GM23338 (cell line): ENCODE measurements around the gene SRM. TPM values are rescaled to one million over a fixed set of nuclear protein-coding genes. Genes with fewer than 3 reads are reported as not detected.

Experiments used
- ATAC-seq: fragments of 200-7000 bp; cut with Tn5 transposase; 3 replicates; pipeline ENCODE4 v1.9.1; 2020
- DNase-seq: peaks from one replicate; pipeline ENCODE4 v3.0.0-alpha.2; 2015; ENCODE audit warnings: low spot score
- H2AFZ ChIP-seq: fragments of 200-600 bp; sonication (generic); 2 replicates; pipeline ENCODE4 v1.8.0; 2016; ENCODE audit warnings: antibody characterized with exemption, mild to moderate bottlenecking, moderate library complexity
- H3F3A ChIP-seq: fragments of 200-600 bp; sonication (generic); replicated peaks from 2 replicates; pipeline ENCODE4 v1.8.0; 2017; ENCODE audit warnings: antibody characterized with exemption, mixed run types, low read depth
- H3K27ac ChIP-seq: fragments of 200-600 bp; sonication (generic); 2 replicates; pipeline ENCODE4 v1.6.1; 2016; ENCODE audit warnings: low read depth
- H3K27me3 ChIP-seq: fragments of 200-600 bp; sonication (generic); 2 replicates; pipeline ENCODE4 v1.8.0; 2016; ENCODE audit warnings: mild to moderate bottlenecking, mixed run types, moderate library complexity; ENCODE audit not compliant: insufficient read depth
- H3K36me3 ChIP-seq: fragments of 200-600 bp; sonication (generic); 2 replicates; pipeline ENCODE4 v1.8.0; 2016; ENCODE audit warnings: mild to moderate bottlenecking; ENCODE audit not compliant: insufficient read depth
- H3K4me1 ChIP-seq: fragments of 200-600 bp; sonication (generic); 2 replicates; pipeline ENCODE4 v1.8.0; 2016; ENCODE audit warnings: mild to moderate bottlenecking, moderate library complexity; ENCODE audit not compliant: insufficient read depth
- H3K4me2 ChIP-seq: fragments of 200-600 bp; sonication (generic); 2 replicates; pipeline ENCODE4 v1.7.1; 2017; ENCODE audit warnings: mixed run types
- H3K4me3 ChIP-seq: fragments of 200-600 bp; sonication (generic); 2 replicates; pipeline ENCODE4 v1.6.1; 2016; ENCODE audit warnings: mixed run types
- H3K79me2 ChIP-seq: fragments of 200-600 bp; sonication (generic); replicated peaks from 2 replicates; pipeline ENCODE4 v1.8.0; 2017; ENCODE audit warnings: mild to moderate bottlenecking; ENCODE audit not compliant: insufficient read depth
- H3K9me2 ChIP-seq: fragments of 200-600 bp; sonication (generic); 2 replicates; pipeline ENCODE4 v1.8.0; 2017; ENCODE audit not compliant: insufficient read depth
- H4K20me1 ChIP-seq: fragments of 200-600 bp; sonication (generic); replicated peaks from 2 replicates; pipeline ENCODE4 v1.8.0; 2017; ENCODE audit warnings: mild to moderate bottlenecking; ENCODE audit not compliant: insufficient read depth
- H3K27ac Mint-ChIP-seq: 2 replicates; pipeline ENCODE4 v1.8.0; 2020; ENCODE audit warnings: inconsistent platforms, mild to moderate bottlenecking, moderate library complexity, mixed read lengths
- H3K27me3 Mint-ChIP-seq: 3 replicates; pipeline ENCODE4 v1.8.0; 2022; ENCODE audit warnings: low read depth, mild to moderate bottlenecking, moderate library complexity, mixed read lengths, inconsistent platforms; ENCODE audit not compliant: insufficient read depth, poor library complexity
- H3K36me3 Mint-ChIP-seq: 3 replicates; pipeline ENCODE4 v1.8.0; 2021; ENCODE audit warnings: low read depth, mild to moderate bottlenecking, inconsistent platforms, moderate library complexity, mixed read lengths
- H3K4me1 Mint-ChIP-seq: 3 replicates; pipeline ENCODE4 v1.8.0; 2020; ENCODE audit warnings: mild to moderate bottlenecking, inconsistent platforms, mixed read lengths
- H3K4me3 Mint-ChIP-seq: 3 replicates; pipeline ENCODE4 v1.8.0; 2021; ENCODE audit warnings: moderate library complexity, mild to moderate bottlenecking, inconsistent platforms, mixed read lengths
- H3K9me3 Mint-ChIP-seq: 3 replicates; pipeline ENCODE4 v1.8.0; 2020; ENCODE audit warnings: moderate library complexity, mild to moderate bottlenecking, inconsistent platforms, mixed read lengths
- JUNB ChIP-seq: IDR thresholded peaks from one replicate; pipeline ENCODE4 v1.6.1; 2016; ENCODE audit warnings: antibody characterized with exemption; ENCODE audit not compliant: unreplicated experiment
- NANOG ChIP-seq: IDR thresholded peaks from 2 replicates; pipeline ENCODE4 v1.6.1; 2016; ENCODE audit warnings: antibody characterized with exemption, borderline replicate concordance
- REST ChIP-seq: IDR thresholded peaks from one replicate; pipeline ENCODE4 v1.6.1; 2018; ENCODE audit warnings: antibody characterized with exemption; ENCODE audit not compliant: unreplicated experiment
- ZNF114 ChIP-seq: fragments of 250-450 bp; sonication (Bioruptor Pico); IDR thresholded peaks from 2 replicates; pipeline ENCODE4 v1.5.0; 2020; ENCODE audit warnings: mild to moderate bottlenecking, moderate library complexity
- ZNF331 ChIP-seq: fragments of 250-450 bp; sonication (Bioruptor Pico); IDR thresholded peaks from 2 replicates; pipeline ENCODE4 v1.5.0; 2020; ENCODE audit warnings: low read depth, mild to moderate bottlenecking, moderate library complexity
- ZNF462 ChIP-seq: fragments of 250-450 bp; sonication (Bioruptor Pico); IDR thresholded peaks from 2 replicates; pipeline ENCODE4 v1.5.0; 2020; ENCODE audit warnings: mild to moderate bottlenecking, moderate library complexity
- polyA plus RNA-seq: library from polyadenylated mRNA; unstranded; fragments of >200 nt; fragmentation: Nextera tagmentation; extraction: Ambion mirVana; gene quantifications from 2 replicates; pipeline ENCODE4 v1.2.1, GENCODE V29; 2016
- total RNA-seq: library from RNA; depleted of rRNA; stranded (reverse); fragments of >200 nt; shearing (Covaris generic); gene quantifications from 2 replicates; pipeline ENCODE4 v1.2.3, GENCODE V29; 2014

The SRM gene
- total and polyA plus RNA-seq, 2 experiments from 2014 or later: 170 to 253 TPM

- Histone ChIP-seq H2AFZ (no peak overlapping the region), H3K27me3 (no peaks in the 10 kb centered on the region), H4K20me1 (no peaks in the 10 kb centered on the region), H3F3A (0 out of 2 replicates have a peak, but pooled peaks cover 2% of the 10 kb centered on the region), H3K9me2 (no peaks in the 10 kb centered on the region), H3K4me2 (no peak overlapping the region), H3K79me2 (no peaks in the 10 kb centered on the region), H3K4me1 (peaks cover 5% of the 10 kb centered on the region), H3K4me3 (no peak overlapping the region), H3K36me3 (no peaks in the 10 kb centered on the region), H3K27ac (no peak overlapping the region)
- H3K4me3 Mint-ChIP-seq: no peak overlapping the region
- TF ChIP-seq REST (no peak), ZNF331 (CRISPR knock-in tag) (no peak)
- ATAC-seq (no peak), DNase-seq (no peak)
- no peaks in the 10 kb centered on the region for H3K9me3 Mint-ChIP-seq
- peaks cover 4% of the 10 kb centered on the region for H3K4me1 Mint-ChIP-seq
- H3K27ac Mint-ChIP-seq: no peak overlapping the region
- H3K27me3 Mint-ChIP-seq: peaks cover 7% of the 10 kb centered on the region
- H3K36me3 Mint-ChIP-seq: no peaks in the 10 kb centered on the region
Observed at GRCh38 chr1:11042995-11043874, 16.6 kb downstream of the SRM start.

- 0 out of 2 replicates have a peak, but pooled peaks cover 2% of the 10 kb centered on the region for H3F3A ChIP-seq
- H3K36me3 Mint-ChIP-seq: no peaks in the 10 kb centered on the region
- H3K79me2 ChIP-seq: no peaks in the 10 kb centered on the region
- H3K27me3 Mint-ChIP-seq: peaks cover 3% of the 10 kb centered on the region
- no peaks in the 10 kb centered on the region for H3K9me3 Mint-ChIP-seq
- no peak overlapping the region for H3K4me3 Mint-ChIP-seq
- peaks cover 4% of the 10 kb centered on the region for H3K4me1 Mint-ChIP-seq
- no peak overlapping the region for H3K4me2 ChIP-seq
- no peak overlapping the region for H2AFZ ChIP-seq
- no peaks in the 10 kb centered on the region for H3K36me3 ChIP-seq
- no peak overlapping the region for H3K27ac ChIP-seq
- peaks cover 5% of the 10 kb centered on the region for H3K4me1 ChIP-seq
- ATAC-seq: no peak
- no peaks in the 10 kb centered on the region for H4K20me1 ChIP-seq
- no peaks in the 10 kb centered on the region for H3K9me2 ChIP-seq
- H3K27me3 ChIP-seq: no peaks in the 10 kb centered on the region
- no peak overlapping the region for H3K4me3 ChIP-seq
- no peak for DNase-seq
- H3K27ac Mint-ChIP-seq: no peak overlapping the region
- no peak for TF ChIP-seq JUNB
- TF ChIP-seq ZNF331 (CRISPR knock-in tag): no peak
- TF ChIP-seq ZNF462 (CRISPR knock-in tag): no peak
- TF ChIP-seq NANOG: no peak
- no peak for TF ChIP-seq ZNF114 (CRISPR knock-in tag)
- no peak for TF ChIP-seq REST
Observed at GRCh38 chr1:11042065-11042464, 17.8 kb downstream of the SRM start.
